ENCODE results near the gene FAM53B.

FAM53B gene

DNA sequence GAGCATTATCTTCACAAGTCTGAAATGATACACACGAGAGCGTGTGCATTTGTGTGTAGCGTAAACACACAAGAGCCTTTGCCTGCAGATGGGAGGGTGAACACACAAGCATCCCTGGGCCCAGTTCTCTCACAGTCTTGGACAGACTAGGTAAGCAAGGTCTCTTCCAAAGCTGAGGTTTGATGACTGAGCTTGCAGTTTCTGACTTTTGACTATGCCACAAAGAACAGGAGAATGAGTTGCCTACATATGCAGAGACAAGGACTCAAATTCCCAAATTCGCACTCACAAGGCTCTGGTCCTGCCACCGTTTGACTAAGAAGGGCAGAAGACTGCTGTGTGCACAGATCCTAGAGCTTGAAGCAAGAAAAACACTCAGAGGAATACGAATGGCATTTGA lies 55.8 kb downstream of the FAM53B start:
- Mint-ChIP-seq H3K27ac (no peak overlapping the region), H3K36me3 (ENCODE audit: low read depth) (peaks cover 30% of the 10 kb centered on the region), H3K4me1 (peaks cover 13% of the 10 kb centered on the region), H3K4me3 (no peak overlapping the region), H3K27me3 (ENCODE audit: low read depth) (no peaks in the 10 kb centered on the region), H3K9me3 (no peaks in the 10 kb centered on the region)
- TF ChIP-seq, protein P1, sequence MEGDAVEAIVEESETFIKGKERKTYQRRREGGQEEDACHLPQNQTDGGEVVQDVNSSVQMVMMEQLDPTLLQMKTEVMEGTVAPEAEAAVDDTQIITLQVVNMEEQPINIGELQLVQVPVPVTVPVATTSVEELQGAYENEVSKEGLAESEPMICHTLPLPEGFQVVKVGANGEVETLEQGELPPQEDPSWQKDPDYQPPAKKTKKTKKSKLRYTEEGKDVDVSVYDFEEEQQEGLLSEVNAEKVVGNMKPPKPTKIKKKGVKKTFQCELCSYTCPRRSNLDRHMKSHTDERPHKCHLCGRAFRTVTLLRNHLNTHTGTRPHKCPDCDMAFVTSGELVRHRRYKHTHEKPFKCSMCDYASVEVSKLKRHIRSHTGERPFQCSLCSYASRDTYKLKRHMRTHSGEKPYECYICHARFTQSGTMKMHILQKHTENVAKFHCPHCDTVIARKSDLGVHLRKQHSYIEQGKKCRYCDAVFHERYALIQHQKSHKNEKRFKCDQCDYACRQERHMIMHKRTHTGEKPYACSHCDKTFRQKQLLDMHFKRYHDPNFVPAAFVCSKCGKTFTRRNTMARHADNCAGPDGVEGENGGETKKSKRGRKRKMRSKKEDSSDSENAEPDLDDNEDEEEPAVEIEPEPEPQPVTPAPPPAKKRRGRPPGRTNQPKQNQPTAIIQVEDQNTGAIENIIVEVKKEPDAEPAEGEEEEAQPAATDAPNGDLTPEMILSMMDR (IDR thresholded peaks at IDR 0.05; ENCODE audit: unreplicated experiment in 3 of 3) = no peak

DNA sequence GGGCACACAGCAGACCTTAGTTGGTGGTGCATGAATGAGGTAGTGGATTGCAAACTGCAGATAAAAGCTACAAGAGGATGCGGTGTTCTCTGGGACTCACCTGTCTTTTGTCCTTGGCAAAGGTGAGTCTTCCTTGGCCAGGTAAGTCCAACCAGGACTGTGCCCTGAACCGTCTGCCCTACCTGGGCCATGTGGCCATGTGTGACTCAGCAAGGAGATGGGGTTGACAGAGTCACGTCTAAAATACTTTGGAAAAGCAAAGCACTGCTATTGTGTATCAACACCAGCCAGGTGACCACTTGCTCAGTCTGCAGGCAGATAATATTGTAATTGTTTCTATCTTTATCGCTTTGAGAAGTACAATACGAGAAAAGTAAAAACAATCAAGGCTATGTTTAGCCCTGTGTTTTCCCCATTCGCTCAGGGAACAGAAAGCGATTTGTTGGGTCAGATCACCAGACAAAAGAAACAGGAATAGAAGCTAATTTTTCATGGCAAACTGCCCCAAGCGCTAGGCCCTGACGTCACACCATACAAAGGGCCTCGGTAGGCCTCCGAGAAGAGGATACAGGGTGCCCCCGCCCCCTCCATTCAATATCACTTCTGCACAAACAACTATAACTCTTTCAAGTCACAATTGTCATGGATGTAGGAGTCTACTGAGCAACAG lies 57.3 kb downstream of the FAM53B start:
- Mint-ChIP-seq H3K27me3 (ENCODE audit: low read depth) (no peaks in the 10 kb centered on the region), H3K27ac (no peak overlapping the region), H3K9me3 (no peaks in the 10 kb centered on the region), H3K4me3 (no peak overlapping the region), H3K36me3 (ENCODE audit: low read depth) (peaks cover 29% of the 10 kb centered on the region), H3K4me1 (peaks cover 11% of the 10 kb centered on the region)
- TF ChIP-seq, protein P1 (IDR thresholded peaks at IDR 0.05; ENCODE audit: unreplicated experiment in 3 of 3) = no peak

DNA sequence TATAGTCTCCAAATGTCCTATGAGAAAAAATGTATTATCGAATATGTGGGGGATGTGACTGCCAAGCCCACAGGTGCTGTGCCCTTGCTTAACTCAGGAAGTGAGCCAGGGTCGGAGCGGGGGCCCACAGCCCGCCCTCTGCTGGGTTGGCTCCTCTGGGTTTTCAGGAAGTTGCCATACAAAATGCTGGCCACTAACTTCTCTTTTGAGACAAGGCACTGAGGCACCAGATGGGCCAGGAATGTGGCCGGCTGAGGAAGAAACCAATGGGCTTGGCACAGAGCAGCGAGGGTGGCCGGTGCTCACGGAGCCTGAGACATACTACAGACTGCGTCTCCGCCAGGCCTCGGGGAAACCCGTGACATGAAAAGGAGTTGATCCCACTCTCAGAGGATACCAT lies 58.9 kb downstream of the FAM53B start:
- H3K4me3 Mint-ChIP-seq = no peak overlapping the region
- no peaks in the 10 kb centered on the region for H3K27me3 Mint-ChIP-seq (ENCODE audit: low read depth)
- H3K4me1 Mint-ChIP-seq = peaks cover 19% of the 10 kb centered on the region
- no peaks in the 10 kb centered on the region for H3K9me3 Mint-ChIP-seq
- peaks cover 40% of the 10 kb centered on the region for H3K36me3 Mint-ChIP-seq (ENCODE audit: low read depth)
- TF ChIP-seq, protein P1 (IDR thresholded peaks at IDR 0.05; ENCODE audit: unreplicated experiment in 3 of 3) = no peak
- no peak overlapping the region for H3K27ac Mint-ChIP-seq

DNA sequence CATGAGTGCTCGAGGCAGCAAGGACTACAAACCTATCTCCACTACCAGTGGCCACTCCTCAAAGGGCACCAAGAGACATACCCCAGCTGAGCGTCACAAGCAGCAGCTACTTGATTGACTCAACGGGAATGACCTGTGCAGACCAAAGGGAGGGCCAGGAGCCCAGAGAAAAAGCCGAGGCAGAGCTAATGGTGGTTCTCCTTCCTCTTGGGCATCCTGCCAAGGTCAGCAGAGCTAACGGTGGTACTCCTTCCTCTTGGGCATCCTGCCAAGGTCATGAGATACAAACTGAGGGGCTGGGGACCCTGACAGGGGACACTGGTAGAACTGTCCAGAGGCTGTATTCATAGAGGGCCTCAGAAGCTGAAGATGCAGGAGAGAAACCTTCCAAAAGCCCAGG lies 60.4 kb downstream of the FAM53B start:
- Mint-ChIP-seq H3K27me3 (ENCODE audit: low read depth) (peaks cover 2% of the 10 kb centered on the region), H3K4me1 (peaks cover 21% of the 10 kb centered on the region), H3K4me3 (no peak overlapping the region), H3K27ac (peak overlapping the region in 1 of 3 experiments; percentile 32), H3K36me3 (ENCODE audit: low read depth) (peaks cover 38% of the 10 kb centered on the region), H3K9me3 (no peaks in the 10 kb centered on the region)
- TF ChIP-seq, protein P1 (IDR thresholded peaks at IDR 0.05; ENCODE audit: unreplicated experiment in 3 of 3) = no peak

DNA sequence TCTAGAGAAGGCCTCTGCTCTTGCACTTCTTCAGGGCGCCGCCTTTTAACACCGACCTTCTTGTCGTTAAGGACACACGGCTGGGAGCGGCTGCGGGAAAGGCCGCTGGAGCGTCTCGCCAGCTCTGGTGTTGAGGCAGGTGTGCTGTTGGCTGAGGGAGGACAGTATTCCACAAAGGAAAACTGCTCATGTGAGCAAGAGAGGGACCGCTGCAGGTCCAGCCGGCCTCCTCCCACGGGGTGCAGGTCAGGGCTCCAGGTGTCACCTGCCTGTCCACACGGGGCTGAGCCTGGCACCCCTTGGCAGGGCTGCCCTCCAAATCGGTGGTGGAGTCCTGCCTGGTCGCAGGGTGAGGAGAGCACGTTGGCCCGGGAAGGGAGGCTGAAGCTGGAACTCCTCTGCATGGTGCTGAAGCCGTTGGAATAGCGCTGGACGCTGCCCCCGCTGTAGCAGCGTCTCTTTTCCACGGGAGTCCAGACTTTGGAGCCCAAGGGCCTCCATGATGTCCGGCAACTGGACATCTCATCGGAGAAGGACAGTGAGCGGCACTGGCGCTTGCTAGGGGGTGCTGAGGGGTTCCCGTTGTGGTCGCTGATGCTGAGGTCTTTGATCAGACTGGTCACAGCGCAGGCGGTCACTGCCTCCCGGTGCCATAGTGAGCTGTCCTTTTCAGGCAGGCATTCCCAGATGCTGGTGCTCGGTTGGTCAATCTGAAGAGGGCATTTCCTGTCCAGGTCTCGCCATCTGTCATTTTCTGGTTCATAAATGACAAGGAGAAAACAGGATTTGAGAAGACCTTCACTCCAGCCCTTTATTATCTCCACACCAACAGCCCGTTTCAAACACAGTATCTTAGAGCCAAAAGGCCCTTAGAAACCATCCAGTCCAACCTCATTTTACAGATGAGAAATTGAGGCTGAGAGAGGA lies 62.3 kb downstream of the FAM53B start:
- Mint-ChIP-seq H3K4me3 (no peak overlapping the region), H3K27me3 (ENCODE audit: low read depth) (peaks cover 3% of the 10 kb centered on the region), H3K9me3 (no peaks in the 10 kb centered on the region), H3K27ac (no peak overlapping the region), H3K4me1 (peaks cover 41% of the 10 kb centered on the region), H3K36me3 (ENCODE audit: low read depth) (peaks cover 36% of the 10 kb centered on the region)
- TF ChIP-seq, protein P1 (IDR thresholded peaks at IDR 0.05; ENCODE audit: unreplicated experiment in 3 of 3) = no peak
